ENCODE results near the gene RIPOR2.

The RIPOR2 gene, protein sequence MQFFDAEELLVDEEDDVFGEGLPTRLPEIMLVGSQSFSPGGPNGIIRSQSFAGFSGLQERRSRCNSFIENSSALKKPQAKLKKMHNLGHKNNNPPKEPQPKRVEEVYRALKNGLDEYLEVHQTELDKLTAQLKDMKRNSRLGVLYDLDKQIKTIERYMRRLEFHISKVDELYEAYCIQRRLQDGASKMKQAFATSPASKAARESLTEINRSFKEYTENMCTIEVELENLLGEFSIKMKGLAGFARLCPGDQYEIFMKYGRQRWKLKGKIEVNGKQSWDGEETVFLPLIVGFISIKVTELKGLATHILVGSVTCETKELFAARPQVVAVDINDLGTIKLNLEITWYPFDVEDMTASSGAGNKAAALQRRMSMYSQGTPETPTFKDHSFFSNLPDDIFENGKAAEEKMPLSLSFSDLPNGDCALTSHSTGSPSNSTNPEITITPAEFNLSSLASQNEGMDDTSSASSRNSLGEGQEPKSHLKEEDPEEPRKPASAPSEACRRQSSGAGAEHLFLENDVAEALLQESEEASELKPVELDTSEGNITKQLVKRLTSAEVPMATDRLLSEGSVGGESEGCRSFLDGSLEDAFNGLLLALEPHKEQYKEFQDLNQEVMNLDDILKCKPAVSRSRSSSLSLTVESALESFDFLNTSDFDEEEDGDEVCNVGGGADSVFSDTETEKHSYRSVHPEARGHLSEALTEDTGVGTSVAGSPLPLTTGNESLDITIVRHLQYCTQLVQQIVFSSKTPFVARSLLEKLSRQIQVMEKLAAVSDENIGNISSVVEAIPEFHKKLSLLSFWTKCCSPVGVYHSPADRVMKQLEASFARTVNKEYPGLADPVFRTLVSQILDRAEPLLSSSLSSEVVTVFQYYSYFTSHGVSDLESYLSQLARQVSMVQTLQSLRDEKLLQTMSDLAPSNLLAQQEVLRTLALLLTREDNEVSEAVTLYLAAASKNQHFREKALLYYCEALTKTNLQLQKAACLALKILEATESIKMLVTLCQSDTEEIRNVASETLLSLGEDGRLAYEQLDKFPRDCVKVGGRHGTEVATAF

DNA sequence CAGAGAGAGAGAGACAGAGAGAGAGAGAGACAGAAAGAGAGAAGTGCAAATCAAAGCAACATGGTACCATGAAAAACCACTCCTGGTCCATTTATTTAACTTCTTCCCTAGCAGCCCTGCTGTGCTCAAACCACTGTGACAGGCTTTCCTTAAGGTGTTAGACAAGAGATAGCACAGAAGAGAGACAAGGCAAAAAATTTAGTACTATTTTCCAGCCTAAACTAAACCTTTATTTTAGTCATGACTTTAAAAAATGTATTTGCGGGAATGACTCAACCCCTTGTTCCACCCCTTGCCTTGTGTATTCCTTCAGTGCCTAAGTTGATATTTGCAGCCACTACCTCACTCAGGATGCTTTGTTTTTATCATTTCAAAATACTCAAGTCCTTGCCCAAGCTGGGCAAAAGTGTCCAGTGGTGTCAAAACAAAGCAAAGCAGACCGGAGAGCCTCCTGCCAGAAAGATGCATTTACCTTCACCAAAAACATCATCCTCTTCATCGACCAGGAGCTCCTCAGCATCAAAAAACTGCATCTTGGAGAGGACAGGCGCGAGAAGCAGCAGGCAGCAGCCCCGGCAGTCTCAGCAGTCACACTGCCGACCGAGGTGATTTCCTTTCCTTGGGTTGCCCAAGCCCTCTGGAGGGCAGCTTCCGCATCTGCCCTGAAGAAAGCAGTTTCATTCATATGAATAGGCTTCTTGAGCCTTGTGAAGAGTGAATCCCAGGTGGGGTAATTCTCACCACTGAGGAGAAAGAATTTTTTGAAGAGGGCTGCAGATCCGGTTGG lies at the start of gene RIPOR2:
Gene RIPOR2, minus strand, starts transcription at position 595 of the 787 bp plus-strand sequence. Its CDS starts 62 bp downstream, at position 533.
- DNase-seq, result no peak

DNA sequence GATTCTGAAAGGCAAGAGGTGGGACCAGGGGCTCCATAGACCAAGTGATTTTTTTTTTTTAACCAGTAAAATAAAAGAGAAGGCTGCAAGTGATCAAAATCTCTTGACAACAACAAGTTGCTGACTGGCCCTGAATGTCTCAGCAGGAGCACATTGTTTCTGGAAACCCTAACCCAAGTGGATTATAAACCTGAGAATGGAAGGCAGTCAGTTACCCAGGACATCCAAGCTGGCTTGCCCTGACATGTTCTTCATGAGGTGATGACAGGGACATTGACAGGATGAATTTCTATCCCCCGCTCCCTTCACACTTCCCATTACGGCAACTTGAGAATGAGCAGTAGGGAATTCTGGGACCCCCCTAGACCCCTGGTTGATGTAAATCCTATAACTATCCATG lies 49.6 kb upstream of the RIPOR2 start:
- DNase-seq, result no peak

DNA sequence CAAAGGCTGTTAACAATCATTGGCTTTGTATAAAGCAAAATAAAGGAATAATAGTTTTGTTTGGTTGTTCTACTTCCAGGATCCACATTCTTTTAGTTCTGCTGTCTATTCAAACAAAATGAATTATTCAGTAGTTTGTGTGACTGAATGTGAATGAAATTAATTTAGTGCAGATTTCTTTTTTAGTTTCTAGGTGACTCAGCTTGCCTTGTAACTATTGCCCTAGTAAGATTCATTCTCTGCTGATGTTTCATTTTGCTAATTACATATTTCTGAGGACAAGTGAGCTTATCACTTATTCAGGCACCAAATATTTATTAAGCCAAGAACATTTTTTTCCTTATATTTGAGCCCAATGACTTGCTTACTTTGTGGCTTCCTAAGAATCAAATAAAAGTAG lies 46.5 kb upstream of the RIPOR2 start:
- DNase-seq, result no peak

DNA sequence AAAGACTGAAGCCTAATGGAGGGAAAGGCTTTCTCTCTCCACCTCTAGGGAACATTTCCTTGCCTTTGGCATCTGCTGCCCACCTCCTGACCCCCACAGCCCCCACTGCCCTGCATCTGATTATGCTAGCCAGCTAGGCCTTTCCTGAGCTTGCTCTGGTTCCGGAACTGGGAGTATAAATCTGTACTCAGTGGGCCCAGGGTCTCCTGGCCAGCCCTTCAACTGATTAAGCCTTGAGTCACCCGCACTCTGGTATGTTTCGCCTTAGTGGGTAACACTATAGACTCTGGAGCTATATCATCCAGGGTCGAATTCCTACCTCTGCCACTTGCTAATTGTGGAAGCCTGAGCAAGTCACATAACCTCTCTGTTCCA lies 45.6 kb upstream of the RIPOR2 start:
- no peak for DNase-seq

DNA sequence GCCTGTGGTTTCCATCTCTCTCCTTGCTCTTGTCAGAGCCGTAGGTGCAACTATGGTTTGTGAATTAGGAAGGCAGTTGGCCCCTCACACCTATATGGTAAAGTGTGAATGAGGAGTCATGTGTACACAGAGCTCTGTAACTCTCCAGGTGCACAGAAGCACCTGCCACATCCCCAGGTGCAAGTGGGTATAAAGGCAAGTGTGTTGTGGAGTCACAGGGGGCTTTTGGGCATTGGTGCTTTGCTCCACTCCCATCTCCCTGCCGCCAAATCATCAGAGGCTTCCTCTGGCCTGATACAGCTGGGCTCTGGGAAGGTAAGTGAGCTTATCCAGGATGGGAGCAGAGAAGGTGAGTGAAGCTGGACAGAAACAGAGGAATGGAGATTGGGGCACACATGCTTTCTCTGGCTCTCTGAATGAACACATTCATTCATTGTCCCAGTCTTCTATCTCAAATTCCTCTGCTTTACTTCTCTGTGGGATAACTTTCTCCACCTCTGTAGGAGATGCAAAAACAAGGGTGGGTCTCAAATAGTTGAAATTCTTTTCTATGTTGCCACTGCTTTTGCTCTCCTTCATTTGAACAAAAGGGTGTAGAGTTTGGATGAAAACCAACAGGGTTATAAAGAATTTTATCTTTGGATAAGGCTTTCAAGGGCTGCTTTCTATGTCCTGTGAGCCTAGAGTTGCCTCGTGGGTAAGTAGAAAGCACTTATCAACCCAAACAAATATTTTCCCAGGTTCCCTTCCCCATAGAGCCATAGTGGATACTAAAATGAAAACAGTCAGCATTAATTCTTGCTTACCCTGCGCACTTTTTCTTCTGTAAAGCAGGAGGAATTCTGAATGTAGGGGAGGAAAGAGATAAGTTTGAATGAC lies 45.0 kb upstream of the RIPOR2 start:
- DNase-seq, result no peak

DNA sequence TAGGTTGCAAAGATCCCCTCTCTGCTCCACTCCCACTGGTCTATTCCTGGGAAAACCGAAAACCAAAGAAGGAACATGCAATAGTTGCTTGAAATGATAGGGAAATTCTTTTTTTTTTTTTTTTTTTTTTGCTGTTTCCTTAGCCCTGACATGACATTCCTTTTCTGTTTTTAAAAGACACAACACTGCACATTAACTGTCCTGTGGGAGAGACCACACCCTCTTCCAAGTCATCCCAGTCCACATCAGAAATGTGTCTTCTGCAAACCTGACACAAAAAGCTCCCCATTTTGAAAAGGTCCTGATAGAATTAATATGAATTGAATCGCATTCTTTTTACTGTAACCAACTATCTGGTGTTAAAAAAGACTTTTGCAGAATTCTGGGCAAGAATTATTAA lies 43.4 kb upstream of the RIPOR2 start:
- no peak for DNase-seq

DNA sequence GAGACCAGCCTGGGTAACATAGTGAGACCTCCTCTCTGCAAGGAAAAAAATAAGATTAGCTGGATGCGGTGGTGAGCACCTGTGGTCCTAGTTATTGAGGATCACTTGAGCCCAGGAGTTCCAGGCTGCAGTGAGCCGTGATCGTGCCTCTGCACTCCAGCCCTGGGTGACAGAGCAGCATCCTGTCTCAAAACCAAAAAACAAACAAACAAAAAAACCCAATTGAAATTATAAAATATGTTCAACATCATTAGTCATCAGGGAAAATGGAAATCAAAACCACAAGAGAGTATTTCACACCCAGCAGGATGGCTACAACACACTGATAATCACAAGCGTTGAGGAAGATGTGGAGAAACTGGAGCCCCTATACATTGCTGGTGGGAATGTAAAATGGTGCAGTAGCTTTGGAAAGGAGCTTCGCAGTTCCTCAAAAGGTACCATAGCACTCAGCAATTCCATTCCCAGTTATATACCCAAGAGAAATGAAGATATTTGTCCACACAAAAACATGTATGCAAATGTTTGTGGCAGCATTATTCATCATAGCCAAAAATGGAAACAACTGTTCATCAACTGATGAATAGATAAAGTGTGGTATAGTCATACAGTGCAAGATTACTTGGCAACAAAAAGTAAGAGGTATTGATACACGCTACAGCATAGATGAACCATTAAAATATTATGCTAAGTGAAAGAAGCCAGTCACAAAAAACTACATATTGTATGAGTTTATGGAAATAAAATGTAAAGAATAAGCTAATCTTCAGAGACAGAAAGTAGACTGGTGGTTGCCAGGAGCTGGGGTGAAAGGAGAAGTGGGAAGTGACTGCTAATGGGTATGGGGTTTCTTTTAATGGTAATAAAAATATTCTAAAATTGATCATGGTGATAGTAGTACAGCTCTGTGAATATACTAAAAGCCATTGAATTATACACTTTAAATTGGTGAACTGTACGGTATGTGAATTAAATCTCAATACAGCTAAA lies 38.7 kb upstream of the RIPOR2 start:
- DNase-seq, result no peak

DNA sequence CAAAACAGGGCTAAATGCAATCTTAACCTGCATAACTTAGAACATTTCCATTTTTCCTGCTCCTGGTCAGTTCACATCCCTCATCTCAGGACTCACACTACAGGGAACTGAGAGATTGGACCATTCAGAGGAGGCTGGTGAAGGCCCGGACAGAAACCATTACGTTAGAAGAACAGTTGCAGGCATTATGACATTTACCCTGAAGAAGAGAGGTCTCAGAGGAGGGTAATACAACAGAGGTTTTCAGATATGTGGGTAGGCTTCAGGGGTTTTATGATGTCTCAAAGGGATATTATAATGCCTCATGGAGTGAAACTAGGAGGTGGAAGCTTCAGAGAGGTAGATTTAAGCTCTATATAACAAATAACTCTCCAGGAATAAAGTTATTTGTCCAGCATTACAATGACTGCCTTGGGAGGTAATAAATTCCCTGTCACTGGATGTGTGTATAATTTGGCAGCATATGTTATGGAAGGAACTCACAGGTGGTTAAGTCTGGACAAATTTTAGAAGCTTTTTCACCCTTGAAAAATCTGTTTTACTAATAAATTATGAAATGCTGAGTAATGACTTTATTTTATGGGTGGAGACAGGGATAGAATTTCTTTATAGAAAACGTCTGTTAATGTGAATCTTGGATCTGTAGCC lies 36.7 kb upstream of the RIPOR2 start:
- DNase-seq, result no peak

DNA sequence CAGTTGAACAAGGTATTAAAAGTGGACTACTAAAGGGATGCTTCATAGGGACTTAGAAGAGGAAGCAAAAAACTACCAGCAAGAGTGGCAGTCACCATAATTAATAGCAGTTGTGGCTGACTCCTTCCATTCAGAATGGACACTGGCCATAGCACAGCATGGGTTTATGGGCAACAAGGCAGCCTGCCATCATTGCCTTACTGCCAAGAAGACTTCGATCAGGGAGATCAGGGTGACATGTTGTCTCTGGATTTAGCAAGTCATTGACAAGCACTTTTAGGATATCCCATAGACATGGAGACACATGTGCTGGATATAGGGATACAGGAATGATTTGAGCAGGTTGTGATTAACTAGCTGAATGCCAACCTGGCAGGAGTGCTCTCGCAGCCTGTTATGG lies 35.3 kb upstream of the RIPOR2 start:
- DNase-seq, result no peak

DNA sequence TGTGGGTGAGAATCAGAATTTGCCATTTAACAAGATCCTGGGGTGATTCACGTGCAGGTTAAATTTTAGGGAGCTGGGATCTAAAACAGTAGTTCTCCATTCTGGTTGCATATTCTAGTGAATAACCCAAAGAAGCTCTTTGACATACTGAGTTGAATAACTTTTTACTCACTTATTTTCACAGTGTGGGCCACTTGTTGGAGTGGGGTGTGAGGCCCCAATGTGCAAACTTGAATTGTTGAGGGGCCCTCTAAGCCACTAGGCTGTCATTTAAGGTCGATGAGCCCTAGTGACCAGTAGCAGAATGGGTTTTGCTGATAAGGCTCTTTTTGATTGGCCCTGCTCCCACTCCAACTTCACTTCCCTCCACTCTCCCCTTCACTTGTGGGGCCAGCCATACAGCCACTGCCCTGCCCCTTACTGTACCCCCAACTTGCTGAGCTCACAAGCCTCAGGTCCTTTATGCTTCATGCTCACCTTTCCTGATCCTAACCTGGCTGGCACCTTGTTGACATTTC lies 33.6 kb upstream of the RIPOR2 start:
- no peak for DNase-seq

DNA sequence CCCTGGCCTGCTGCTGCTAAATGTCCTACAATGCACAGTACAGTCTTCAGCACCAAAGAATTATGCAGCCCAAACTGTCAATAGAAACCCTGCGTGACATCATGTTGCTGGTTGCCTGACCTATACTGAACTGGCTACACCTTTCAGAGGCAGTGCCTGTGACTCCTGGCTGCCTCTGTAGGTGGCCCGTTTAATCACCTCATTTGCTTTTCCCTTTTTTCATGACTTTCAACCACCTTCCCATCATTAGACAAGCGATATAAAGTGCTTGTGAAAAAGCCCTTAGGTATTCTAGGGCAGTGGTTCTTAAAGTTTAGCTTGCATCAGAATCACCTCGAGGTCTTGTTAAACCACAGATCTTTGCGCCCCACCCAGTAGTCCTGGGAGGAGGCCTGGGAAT lies 33.0 kb upstream of the RIPOR2 start:
- no peak for DNase-seq

DNA sequence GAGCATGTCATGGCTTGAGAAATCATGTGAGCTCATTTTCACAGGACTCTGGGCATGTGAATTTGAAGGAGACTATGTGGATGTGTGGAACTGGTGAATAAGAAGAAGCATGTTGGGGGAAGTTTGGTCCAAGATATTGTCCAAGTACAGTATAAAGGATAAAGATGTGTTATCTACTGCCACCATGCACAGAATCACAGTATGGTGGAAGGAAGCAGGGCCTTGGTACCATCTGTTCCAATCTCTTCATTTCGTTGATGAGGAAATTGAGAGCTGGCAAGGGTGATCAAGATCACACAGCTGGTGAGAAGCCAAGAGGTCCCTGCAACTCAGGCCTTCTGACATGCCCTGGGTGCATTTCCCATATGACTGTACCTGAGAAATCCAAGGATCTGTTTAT lies 31.5 kb upstream of the RIPOR2 start:
- DNase-seq, result no peak

DNA sequence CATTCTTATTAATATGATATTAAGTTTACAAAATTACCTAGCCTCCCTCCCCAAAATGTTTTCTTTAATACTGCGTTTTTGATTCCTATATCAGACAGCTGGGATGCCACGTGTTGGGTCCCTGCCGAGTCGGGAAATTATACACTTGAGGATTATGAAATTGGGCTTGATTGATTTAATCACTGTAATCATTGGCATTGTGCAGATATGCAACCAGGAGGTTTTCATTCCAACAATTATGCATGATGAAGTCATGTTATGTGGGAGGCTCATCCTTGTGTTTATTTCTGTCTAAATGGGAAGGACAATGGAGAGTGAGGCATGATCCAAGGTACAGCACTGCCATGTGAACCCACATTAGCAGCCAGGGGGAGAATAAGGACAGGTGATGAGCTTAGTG lies 30.6 kb upstream of the RIPOR2 start:
- no peak for DNase-seq

DNA sequence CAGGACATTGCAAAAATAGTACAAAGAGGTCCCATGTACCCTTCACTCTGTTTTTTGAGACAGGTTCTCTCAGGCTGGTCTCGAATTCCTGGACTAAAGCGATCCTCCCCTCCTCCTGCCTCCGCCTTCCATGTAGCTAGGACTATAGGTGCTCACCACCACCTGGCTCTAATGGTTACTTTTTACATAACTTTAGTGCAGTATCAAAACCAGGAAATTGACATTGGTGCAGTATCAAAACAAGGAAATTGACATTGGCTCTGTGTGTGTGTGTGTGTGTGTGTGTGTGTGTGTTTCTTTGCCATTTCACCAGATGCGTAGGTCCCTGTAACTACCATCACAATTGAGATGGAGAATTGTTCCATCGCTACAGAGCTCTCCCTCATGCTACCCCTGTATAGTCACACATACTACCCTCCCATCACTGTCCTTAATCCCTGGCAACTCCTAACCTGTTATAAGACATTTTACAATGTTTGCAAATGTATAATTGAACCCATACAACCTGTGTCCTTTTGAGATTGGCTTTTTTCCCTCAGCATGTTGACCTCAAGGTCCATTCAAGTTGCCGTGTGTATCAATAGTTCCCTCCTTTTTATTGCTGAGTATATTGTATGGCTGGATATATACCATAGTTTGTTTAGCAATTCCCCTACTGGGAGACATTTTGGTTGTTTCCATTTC lies 28.3 kb upstream of the RIPOR2 start:
- DNase-seq, result no peak

DNA sequence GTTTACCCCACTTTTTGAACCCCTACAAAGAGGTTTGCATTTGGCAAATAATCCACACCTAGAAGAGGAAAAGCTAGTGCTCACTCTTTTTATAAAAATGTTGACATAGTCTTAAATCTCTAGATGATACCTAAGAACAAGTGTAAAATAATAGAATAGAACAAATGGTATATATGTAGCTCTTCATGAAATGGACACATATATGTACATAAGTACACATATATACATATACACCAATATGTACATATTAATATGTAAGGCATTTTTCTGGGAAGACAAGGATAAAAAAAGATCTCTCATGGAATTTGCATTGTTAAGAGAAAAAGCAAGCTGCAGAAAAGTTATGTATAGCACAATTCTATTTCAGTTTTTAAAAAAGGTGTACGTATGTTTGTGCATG lies 27.6 kb upstream of the RIPOR2 start:
- no peak for DNase-seq

DNA sequence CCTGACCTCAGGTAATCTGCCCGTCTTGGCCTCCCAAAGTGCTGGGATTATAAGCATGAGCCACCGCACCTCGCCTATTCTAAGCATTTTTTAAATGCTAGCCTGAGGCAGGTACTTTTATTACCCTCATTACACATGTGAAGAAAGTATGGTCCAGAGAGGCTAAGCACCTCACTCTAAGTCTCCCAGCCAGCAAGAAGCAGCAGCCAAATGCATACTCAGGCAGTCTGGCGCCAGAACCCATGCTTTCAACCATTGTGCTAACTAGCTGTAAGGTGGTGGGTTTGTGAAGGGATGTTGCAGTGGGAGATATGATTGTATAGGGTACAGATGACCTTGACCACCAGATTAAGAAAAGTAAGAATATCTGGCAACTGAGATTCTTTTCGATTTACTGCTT lies 26.1 kb upstream of the RIPOR2 start:
- no peak for DNase-seq

DNA sequence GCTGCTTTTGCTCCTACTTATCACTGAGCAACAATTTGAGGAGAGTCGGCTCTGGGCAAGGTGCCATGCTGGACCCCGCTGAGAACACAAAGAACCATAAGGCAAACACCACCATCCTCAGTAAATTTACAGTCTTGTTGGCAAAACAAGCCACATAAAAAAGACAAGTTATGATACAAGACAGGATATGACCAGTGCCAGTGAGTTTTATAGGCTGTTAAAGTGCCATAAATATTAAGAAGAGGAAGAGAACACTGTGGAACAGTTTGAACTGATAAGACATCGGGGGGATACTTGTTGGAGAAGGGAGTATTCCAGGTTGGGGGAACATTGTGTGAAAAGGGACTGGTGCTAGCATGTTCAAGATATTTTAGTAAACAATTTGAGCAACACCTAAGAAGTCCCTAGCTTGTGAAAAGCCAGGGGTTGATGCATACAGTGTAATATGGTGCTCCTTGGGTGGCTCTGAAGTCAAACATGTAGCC lies 25.3 kb upstream of the RIPOR2 start:
- no peak for DNase-seq

DNA sequence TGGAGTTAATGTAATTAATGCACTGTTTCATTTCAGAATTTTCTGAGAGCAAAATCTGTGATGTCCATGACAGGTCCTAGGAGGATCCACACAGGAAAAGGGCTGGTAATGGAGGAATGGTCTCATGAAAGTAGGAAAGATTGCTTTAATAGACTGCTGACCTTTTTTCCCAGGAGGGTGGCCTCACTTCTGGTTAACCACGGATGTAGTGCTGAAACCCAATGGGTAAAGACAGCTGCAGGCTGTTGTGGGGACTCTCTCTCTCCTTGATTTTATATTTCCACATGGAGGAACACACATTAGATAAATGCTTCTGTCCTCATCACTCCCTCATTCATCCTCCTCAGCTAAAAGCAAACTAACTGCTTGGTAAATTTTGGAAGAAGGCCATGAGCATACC lies 23.6 kb upstream of the RIPOR2 start:
- no peak for DNase-seq

DNA sequence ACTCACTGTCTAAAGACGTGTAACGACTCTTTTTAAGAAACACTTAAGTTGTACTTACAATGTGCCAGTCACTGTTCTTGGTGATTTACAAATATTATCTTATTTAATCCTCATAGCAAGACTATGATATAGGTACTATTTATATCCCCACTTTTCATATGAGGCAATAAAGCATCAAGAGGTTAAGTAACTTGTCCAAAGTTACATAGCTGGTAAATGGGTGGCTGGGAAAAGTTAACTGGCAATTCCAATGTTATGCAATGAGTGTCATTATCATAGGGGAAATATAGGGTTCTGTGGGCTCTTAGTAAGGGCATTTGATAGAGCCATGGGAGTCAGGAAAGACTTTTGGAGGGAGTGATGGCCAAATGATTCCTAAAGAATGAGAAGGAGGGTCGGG lies 21.4 kb upstream of the RIPOR2 start:
- no peak for DNase-seq
